ENCODE measurements around the gene GPN2.

GPN2 gene

GRCh38 chr1:26889551-26890466, at the start of gene GPN2:
TSS of gene GPN2 (minus strand) at chr1:26890283. CDS start at chr1:26890096, 187 bp downstream.
- DNase-seq (ENCODE audit: low spot score) = peak; percentile 86

GRCh38 chr1:26938659-26939025, 48.6 kb upstream of the GPN2 start:
- DNase-seq (ENCODE audit: low spot score) = no peak

- no peak for DNase-seq (ENCODE audit: low spot score)
Observed at GRCh38 chr1:26938004-26938658, 48.0 kb upstream of the GPN2 start.

- DNase-seq (ENCODE audit: low spot score) = no peak
Observed at GRCh38 chr1:26936823-26937222, 46.7 kb upstream of the GPN2 start.

- no peak for DNase-seq (ENCODE audit: low spot score)
Observed at GRCh38 chr1:26932531-26932930, 42.4 kb upstream of the GPN2 start.

GRCh38 chr1:26923711-26924110, 33.6 kb upstream of the GPN2 start:
- no peak for DNase-seq (ENCODE audit: low spot score)

- DNase-seq (ENCODE audit: low spot score) = no peak
Observed at GRCh38 chr1:26922901-26923300, 32.8 kb upstream of the GPN2 start.

- peak; percentile 30 for DNase-seq (ENCODE audit: low spot score)
Observed at GRCh38 chr1:26922431-26922729, 32.3 kb upstream of the GPN2 start.

GRCh38 chr1:26921540-26922430, 31.7 kb upstream of the GPN2 start, which contains the start of gene NUDC:
TSS of gene NUDC (plus strand) at chr1:26921743. CDS start at chr1:26921849, 106 bp downstream.
- peak; percentile 97 for DNase-seq (ENCODE audit: low spot score)

GRCh38 chr1:26921126-26921539, 31.1 kb upstream of the GPN2 start:
- DNase-seq (ENCODE audit: low spot score) = no peak

GRCh38 chr1:26915204-26915842, 25.2 kb upstream of the GPN2 start:
- peak; percentile 37 for DNase-seq (ENCODE audit: low spot score)

- peak; percentile 52 for DNase-seq (ENCODE audit: low spot score)
Observed at GRCh38 chr1:26913754-26914619, 23.9 kb upstream of the GPN2 start, which contains the start of gene NR0B2. TSS of gene NR0B2 (minus strand) at chr1:26913975. CDS start at chr1:26913940, 35 bp downstream.

GRCh38 chr1:26913389-26913753, 23.3 kb upstream of the GPN2 start:
- no peak for DNase-seq (ENCODE audit: low spot score)

- DNase-seq (ENCODE audit: low spot score) = no peak
Observed at GRCh38 chr1:26912147-26912490, 22.0 kb upstream of the GPN2 start.

GRCh38 chr1:26911399-26912146, 21.5 kb upstream of the GPN2 start:
- DNase-seq (ENCODE audit: low spot score) = no peak

GRCh38 chr1:26910343-26911160, 20.5 kb upstream of the GPN2 start:
- no peak for DNase-seq (ENCODE audit: low spot score)

- no peak for DNase-seq (ENCODE audit: low spot score)
Observed at GRCh38 chr1:26909951-26910342, 19.9 kb upstream of the GPN2 start.

GRCh38 chr1:26907071-26907917, 17.2 kb upstream of the GPN2 start:
- no peak for DNase-seq (ENCODE audit: low spot score)
